Activated T-helper 2 cell treated with anti-CD3 and anti-CD28 coated beads, Interferon-gamma antibody, Interleukin-2, Interleukin-4, amounts not matched to agents 10 μg/mL and 5 μg/mL and 100 μg/mL, durations not matched to agents 14 hours and 24 hours and 36 hours (primary cell): ENCODE results near the gene SMARCA2. TPM values are rescaled to one million over a fixed set of nuclear protein-coding genes. Genes with fewer than 3 reads are reported as not detected.

Experiments used
- DNase-seq: peaks from one replicate; pipeline ENCODE4 v3.0.0; 2021; ENCODE audit warnings: low spot score
- H3K27ac Mint-ChIP-seq: one replicate; pipeline ENCODE4 v1.8.0; 2021; ENCODE audit warnings: mixed read lengths
- H3K27me3 Mint-ChIP-seq: one replicate; pipeline ENCODE4 v1.8.0; 2021; ENCODE audit warnings: low read depth, mixed read lengths
- H3K36me3 Mint-ChIP-seq: one replicate; pipeline ENCODE4 v1.8.0; 2021; ENCODE audit warnings: low read depth, mixed read lengths
- H3K4me1 Mint-ChIP-seq: one replicate; pipeline ENCODE4 v1.8.0; 2021; ENCODE audit warnings: low read depth, mixed read lengths
- H3K4me3 Mint-ChIP-seq: one replicate; pipeline ENCODE4 v1.8.0; 2021; ENCODE audit warnings: low read depth, mild to moderate bottlenecking, moderate library complexity, mixed read lengths
- H3K9me3 Mint-ChIP-seq: one replicate; pipeline ENCODE4 v1.8.0; 2021; ENCODE audit warnings: mixed read lengths
- intact Hi-C: fragments of 100-400 bp; cut with micrococcal nuclease; formaldehyde crosslinking; loops from one replicate; pipeline ENCODE4 v1.15.1; 2023
- total RNA-seq: library from RNA; stranded (reverse); gene quantifications from 2 replicates; pipeline ENCODE4 v1.2.3, GENCODE V29; 2022

Gene SMARCA2
- total RNA-seq, 1 donor from 2014 or later = 84.5 TPM

GRCh38 chr9:2231101-2231500, 216.0 kb downstream of the SMARCA2 start:
- H3K4me1 Mint-ChIP-seq = no peaks in the 10 kb centered on the region
- H3K9me3 Mint-ChIP-seq = no peaks in the 10 kb centered on the region
- no peaks in the 10 kb centered on the region for H3K27me3 Mint-ChIP-seq
- no peak overlapping the region for H3K27ac Mint-ChIP-seq
- no peak for DNase-seq
- H3K4me3 Mint-ChIP-seq = no peak overlapping the region
- intact Hi-C loops = no loop called here
- H3K36me3 Mint-ChIP-seq = no peaks in the 10 kb centered on the region

- H3K4me1 Mint-ChIP-seq = no peaks in the 10 kb centered on the region
- no peak for DNase-seq
- no peaks in the 10 kb centered on the region for H3K27me3 Mint-ChIP-seq
- H3K27ac Mint-ChIP-seq = no peak overlapping the region
- intact Hi-C loops = no loop called here
- no peaks in the 10 kb centered on the region for H3K36me3 Mint-ChIP-seq
- H3K4me3 Mint-ChIP-seq = no peak overlapping the region
- H3K9me3 Mint-ChIP-seq = no peaks in the 10 kb centered on the region
Measured at GRCh38 chr9:2231829-2232228, 216.7 kb downstream of the SMARCA2 start.

GRCh38 chr9:2233274-2233673, 218.1 kb downstream of the SMARCA2 start:
- Mint-ChIP-seq H3K27me3 (peaks cover 2% of the 10 kb centered on the region), H3K4me1 (no peaks in the 10 kb centered on the region), H3K27ac (no peak overlapping the region), H3K36me3 (no peaks in the 10 kb centered on the region), H3K9me3 (no peaks in the 10 kb centered on the region), H3K4me3 (no peak overlapping the region)
- no peak for DNase-seq
- intact Hi-C loops = no loop called here

GRCh38 chr9:2234371-2234893, 219.3 kb downstream of the SMARCA2 start:
- DNase-seq = no peak
- Mint-ChIP-seq H3K27me3 (peaks cover 9% of the 10 kb centered on the region), H3K4me3 (no peak overlapping the region), H3K27ac (no peak overlapping the region), H3K36me3 (no peaks in the 10 kb centered on the region), H3K9me3 (no peaks in the 10 kb centered on the region), H3K4me1 (no peaks in the 10 kb centered on the region)
- intact Hi-C loops = no loop called here

- H3K4me3 Mint-ChIP-seq = no peak overlapping the region
- intact Hi-C loops = no loop called here
- no peak overlapping the region for H3K27ac Mint-ChIP-seq
- no peak for DNase-seq
- H3K4me1 Mint-ChIP-seq = no peaks in the 10 kb centered on the region
- no peaks in the 10 kb centered on the region for H3K9me3 Mint-ChIP-seq
- peaks cover 13% of the 10 kb centered on the region for H3K27me3 Mint-ChIP-seq
- no peaks in the 10 kb centered on the region for H3K36me3 Mint-ChIP-seq
Measured at GRCh38 chr9:2235623-2236022, 220.5 kb downstream of the SMARCA2 start.

- no peaks in the 10 kb centered on the region for H3K9me3 Mint-ChIP-seq
- H3K36me3 Mint-ChIP-seq = no peaks in the 10 kb centered on the region
- H3K27ac Mint-ChIP-seq = no peak overlapping the region
- peaks cover 15% of the 10 kb centered on the region for H3K27me3 Mint-ChIP-seq
- H3K4me1 Mint-ChIP-seq = peaks cover 2% of the 10 kb centered on the region
- DNase-seq = no peak
- no peak overlapping the region for H3K4me3 Mint-ChIP-seq
- intact Hi-C loops = no loop called here
Measured at GRCh38 chr9:2236850-2237249, 221.7 kb downstream of the SMARCA2 start.

- Mint-ChIP-seq H3K4me3 (peak overlapping the region; percentile 76), H3K9me3 (no peaks in the 10 kb centered on the region), H3K4me1 (peaks cover 11% of the 10 kb centered on the region), H3K36me3 (no peaks in the 10 kb centered on the region), H3K27ac (no peak overlapping the region), H3K27me3 (peaks cover 34% of the 10 kb centered on the region)
- DNase-seq = no peak
- intact Hi-C loops = loop anchor here (5.0 kb wide), 1 partner anchor 416 kb away; no protein-coding TSS in a partner anchor
Measured at GRCh38 chr9:2241461-2241835, 226.3 kb downstream of the SMARCA2 start.

GRCh38 chr9:2241836-2242741, 226.9 kb downstream of the SMARCA2 start:
- no peaks in the 10 kb centered on the region for H3K9me3 Mint-ChIP-seq
- H3K27ac Mint-ChIP-seq = no peak overlapping the region
- H3K36me3 Mint-ChIP-seq = no peaks in the 10 kb centered on the region
- DNase-seq = peak; percentile 63
- H3K27me3 Mint-ChIP-seq = peaks cover 34% of the 10 kb centered on the region
- peaks cover 11% of the 10 kb centered on the region for H3K4me1 Mint-ChIP-seq
- peak overlapping the region; percentile 76 for H3K4me3 Mint-ChIP-seq
- intact Hi-C loops = loop anchor here (5.0 kb wide), 1 partner anchor 415 kb away; no protein-coding TSS in a partner anchor

GRCh38 chr9:2242831-2243330, 227.7 kb downstream of the SMARCA2 start:
- Mint-ChIP-seq H3K4me3 (peak overlapping the region; percentile 76), H3K27me3 (peaks cover 32% of the 10 kb centered on the region), H3K27ac (no peak overlapping the region), H3K4me1 (peaks cover 11% of the 10 kb centered on the region), H3K36me3 (no peaks in the 10 kb centered on the region), H3K9me3 (no peaks in the 10 kb centered on the region)
- DNase-seq = no peak
- intact Hi-C loops = loop anchor here (5.0 kb wide), 1 partner anchor 414 kb away; no protein-coding TSS in a partner anchor
